Tibial nerve (tissue), 4 donors: ENCODE data around the gene HAP1.
A peak's percentile ranks its signal among the peaks of the same experiment; 100 is the strongest.

ENCODE experiments used
- EP300 ChIP-seq, 2 donors: sonication (generic); formaldehyde crosslinking; IDR thresholded peaks; one replicate each; pipeline ENCODE4 v1.6.1; 2017; ENCODE audit warnings: antibody characterized with exemption in 2 of 2, mild to moderate bottlenecking in 1 of 2
- POLR2A ChIP-seq, 2 donors: fragments of 450-650 bp; IDR thresholded peaks; one replicate each; pipeline ENCODE4 v1.6.1; 2017; ENCODE audit warnings: antibody characterized with exemption in 2 of 2, mild to moderate bottlenecking in 2 of 2, moderate library complexity in 2 of 2
- TF ChIP-seq, protein P1 (sequence below), 5 experiments: fragments of 200-600 bp in 3 of 5; fragments of 450-650 bp in 2 of 5; sonication (generic) in 3 of 5; IDR thresholded peaks; one replicate each; pipeline ENCODE4 v1.5.1; 2016 to 2019; ENCODE audit warnings: antibody characterized with exemption in 5 of 5, mild to moderate bottlenecking in 3 of 5, moderate library complexity in 2 of 5

DNA sequence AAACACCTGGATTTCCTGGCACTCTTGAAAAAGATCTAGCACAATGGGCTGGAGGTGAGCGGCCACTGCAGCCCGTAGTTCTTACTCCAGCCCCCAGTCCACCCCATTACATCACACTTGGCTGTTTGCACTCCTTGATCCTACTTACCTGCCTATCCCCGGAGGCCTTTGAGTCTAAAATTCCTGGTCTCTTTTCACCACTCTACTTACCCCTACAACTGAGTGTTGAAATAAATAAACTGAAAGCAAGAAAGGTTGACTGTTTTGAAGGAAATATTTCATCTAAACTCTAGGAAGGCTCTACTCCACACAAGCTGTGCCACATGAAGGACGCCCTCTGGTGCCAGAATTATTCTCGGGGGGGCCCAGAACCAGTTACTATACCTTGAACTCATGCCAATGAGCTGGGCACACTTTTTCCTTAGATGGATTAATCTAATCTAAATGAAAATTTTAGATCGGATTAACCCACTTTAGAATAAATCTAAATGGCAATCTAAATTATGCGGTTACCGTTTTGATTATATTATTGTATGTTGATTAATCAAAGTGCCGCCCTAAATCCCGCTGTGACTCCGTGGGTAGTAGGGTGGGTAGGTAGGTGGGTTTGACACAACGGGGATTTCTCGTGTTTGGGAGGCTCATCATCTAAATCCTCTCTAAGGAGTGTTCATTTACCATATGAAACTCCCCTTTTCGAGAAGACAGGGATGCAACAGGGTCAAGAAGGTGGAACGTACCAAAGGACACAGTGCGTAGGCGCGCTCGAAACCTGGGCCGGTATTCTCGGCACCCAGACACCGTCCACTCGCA lies 46.4 kb downstream of the HAP1 start:
- TF ChIP-seq, protein P1, sequence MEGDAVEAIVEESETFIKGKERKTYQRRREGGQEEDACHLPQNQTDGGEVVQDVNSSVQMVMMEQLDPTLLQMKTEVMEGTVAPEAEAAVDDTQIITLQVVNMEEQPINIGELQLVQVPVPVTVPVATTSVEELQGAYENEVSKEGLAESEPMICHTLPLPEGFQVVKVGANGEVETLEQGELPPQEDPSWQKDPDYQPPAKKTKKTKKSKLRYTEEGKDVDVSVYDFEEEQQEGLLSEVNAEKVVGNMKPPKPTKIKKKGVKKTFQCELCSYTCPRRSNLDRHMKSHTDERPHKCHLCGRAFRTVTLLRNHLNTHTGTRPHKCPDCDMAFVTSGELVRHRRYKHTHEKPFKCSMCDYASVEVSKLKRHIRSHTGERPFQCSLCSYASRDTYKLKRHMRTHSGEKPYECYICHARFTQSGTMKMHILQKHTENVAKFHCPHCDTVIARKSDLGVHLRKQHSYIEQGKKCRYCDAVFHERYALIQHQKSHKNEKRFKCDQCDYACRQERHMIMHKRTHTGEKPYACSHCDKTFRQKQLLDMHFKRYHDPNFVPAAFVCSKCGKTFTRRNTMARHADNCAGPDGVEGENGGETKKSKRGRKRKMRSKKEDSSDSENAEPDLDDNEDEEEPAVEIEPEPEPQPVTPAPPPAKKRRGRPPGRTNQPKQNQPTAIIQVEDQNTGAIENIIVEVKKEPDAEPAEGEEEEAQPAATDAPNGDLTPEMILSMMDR (IDR thresholded peaks at IDR 0.05): peak in 3 of 5 experiments; percentile 5 to 19 (median 9)
- TF ChIP-seq EP300 (IDR thresholded peaks at IDR 0.05) (peak in 1 of 2 donors; percentile 93), POLR2A (IDR thresholded peaks at IDR 0.05) (no peak)
